HepG2 (cell line): ENCODE measurements around the gene SLC25A33. TPM values are rescaled to one million over a fixed set of nuclear protein-coding genes. Genes with fewer than 3 reads are reported as not detected.

Experiments used
- ATAC-seq: fragments of 200-7000 bp; cut with Tn5 transposase; 3 replicates; pipeline ENCODE4 v1.9.1; 2020; ENCODE audit warnings: mild to moderate bottlenecking, moderate library complexity
- BruUV-seq: library from RNA; stranded (reverse); fragments of 400-500 nt; replicated peaks from 2 replicates; lab custom pipeline; 2021; lab: Mats Ljungman, UMichigan
- CTCF ChIA-PET: fragments of 300-600 bp; formaldehyde crosslinking; extraction: SDS; loops from one replicate; lab custom pipeline; 2021; ENCODE audit warnings: low total read pairs, inconsistent platforms, low intra/inter-chr PET ratio; lab: Yijun Ruan, JAX
- POLR2A ChIA-PET: fragments of 350-600 bp; sonication (Branson Sonifier 250); formaldehyde crosslinking; loops from one replicate; lab custom pipeline; 2020; ENCODE audit warnings: antibody characterized with exemption, inconsistent platforms; lab: Yijun Ruan, JAX
- DNase-seq: peaks from one replicate; pipeline ENCODE4 v3.0.0-alpha.2; 2015; ENCODE audit warnings: low spot score
- FAIRE-seq: peaks from 3 replicates; lab custom pipeline; 2011; peaks lifted over from hg19 to GRCh38; lab: Jason Lieb, UNC
- H2AFZ ChIP-seq: one replicate; pipeline ENCODE4 v1.6.1; 2011; ENCODE audit warnings: low read length, inconsistent platforms
- H3K27ac ChIP-seq: fragments of 300-600 bp; 3 replicates; pipeline ENCODE4 v1.8.0; 2011; ENCODE audit warnings: mixed run types, mild to moderate bottlenecking, mixed read lengths, low read length, inconsistent platforms; ENCODE audit not compliant: insufficient read depth; ENCODE audit errors: extremely low read length
- H3K27me3 ChIP-seq, 2 experiments: fragments of 200-600 bp in 1 of 2; 2 replicates in 1 of 2; 3 replicates in 1 of 2; pipeline versions ENCODE4 v1.6.0 to v1.8.0; 2011; ENCODE audit warnings: low read length in 2 of 2, mild to moderate bottlenecking in 2 of 2, moderate library complexity in 2 of 2, inconsistent platforms in 1 of 2; ENCODE audit not compliant: insufficient read depth in 2 of 2, control insufficient read depth in 1 of 2
- H3K36me3 ChIP-seq, 2 experiments: fragments of 200-600 bp in 1 of 2; replicated peaks in 1 of 2; 2 replicates in 1 of 2; 3 replicates in 1 of 2; pipeline versions ENCODE4 v1.5.1 to v1.8.0; 2011; ENCODE audit warnings: low read length in 2 of 2, inconsistent platforms in 1 of 2; ENCODE audit not compliant: insufficient read depth in 2 of 2, control insufficient read depth in 1 of 2
- H3K4me1 ChIP-seq: 2 replicates; pipeline ENCODE4 v1.5.1; 2012; ENCODE audit warnings: low read length, inconsistent platforms; ENCODE audit not compliant: insufficient read depth
- H3K4me2 ChIP-seq: 2 replicates; pipeline ENCODE4 v1.6.0; 2011; ENCODE audit warnings: low read depth, low read length, inconsistent platforms
- H3K4me3 ChIP-seq, 3 experiments: fragments of 200-600 bp in 1 of 3; sonication (generic), shearing (Covaris generic) in 1 of 3; replicated peaks in 1 of 3; 2 replicates each; pipeline ENCODE4 v1.5.1; 2011 to 2016; ENCODE audit warnings: low read length in 3 of 3, inconsistent platforms in 2 of 3, low read depth in 2 of 3, mild to moderate bottlenecking in 2 of 3, control low read depth in 1 of 3, mixed read lengths in 1 of 3; ENCODE audit not compliant: insufficient read depth in 1 of 3
- H3K79me2 ChIP-seq: one replicate; pipeline ENCODE4 v1.6.1; 2011; ENCODE audit warnings: low read length, inconsistent platforms; ENCODE audit not compliant: insufficient read depth
- H3K9ac ChIP-seq: 2 replicates; pipeline ENCODE4 v1.6.0; 2011; ENCODE audit warnings: mild to moderate bottlenecking, low read depth, low read length, inconsistent platforms; ENCODE audit not compliant: insufficient read depth
- H3K9me3 ChIP-seq: 2 replicates; pipeline ENCODE4 v1.5.1; 2012; ENCODE audit warnings: mild to moderate bottlenecking, low read length
- H4K20me1 ChIP-seq: 2 replicates; pipeline ENCODE4 v1.6.0; 2011; ENCODE audit warnings: inconsistent platforms, mild to moderate bottlenecking, low read length, moderate library complexity; ENCODE audit not compliant: insufficient read depth
- ELF3 ChIP-seq: IDR thresholded peaks from 2 replicates; pipeline ENCODE4 v1.6.1; 2016; ENCODE audit warnings: missing genetic modification reagents, missing compliant biosample characterization
- HDAC2 ChIP-seq: sonication (generic); formaldehyde crosslinking; IDR thresholded peaks from 2 replicates; pipeline ENCODE4 v1.4.0; 2020; ENCODE audit warnings: missing genetic modification reagents
- KLF16 ChIP-seq, 2 experiments: sonication (generic) in 1 of 2; formaldehyde crosslinking in 1 of 2; IDR thresholded peaks; 2 replicates each; pipeline versions ENCODE4 v1.6.1 to v1.8.0; 2016 to 2023; ENCODE audit warnings: missing genetic modification reagents in 2 of 2, missing compliant biosample characterization in 1 of 2
- PRDM15 ChIP-seq: sonication (generic); formaldehyde crosslinking; IDR thresholded peaks from 2 replicates; pipeline ENCODE4 v1.4.0; 2020; ENCODE audit warnings: missing genetic modification reagents
- SALL1 ChIP-seq: sonication (generic); formaldehyde crosslinking; IDR thresholded peaks from 2 replicates; pipeline ENCODE4 v1.8.0; 2022; ENCODE audit warnings: mild to moderate bottlenecking, missing genetic modification reagents
- SOX6 ChIP-seq, 2 experiments: fragments of 450-650 bp in 1 of 2; sonication (generic) in 1 of 2; formaldehyde crosslinking in 1 of 2; IDR thresholded peaks; 2 replicates each; pipeline versions ENCODE4 v1.4.0 to v1.6.1; 2017 to 2020; ENCODE audit warnings: antibody characterized with exemption in 1 of 2, mild to moderate bottlenecking in 1 of 2, missing genetic modification reagents in 1 of 2
- ZFY ChIP-seq: sonication (generic); formaldehyde crosslinking; IDR thresholded peaks from 2 replicates; pipeline ENCODE4 v1.4.0; 2020; ENCODE audit warnings: missing genetic modification reagents
- ZNF143 ChIP-seq: sonication (generic); formaldehyde crosslinking; IDR thresholded peaks from 2 replicates; pipeline ENCODE4 v1.4.0; 2020; ENCODE audit warnings: missing genetic modification reagents
- ZNF18 ChIP-seq: sonication (generic); formaldehyde crosslinking; IDR thresholded peaks from 2 replicates; pipeline ENCODE4 v1.8.0; 2022; ENCODE audit warnings: mild to moderate bottlenecking, missing genetic modification reagents; ENCODE audit not compliant: insufficient replicate concordance
- WGBS: methylation state at CpG from one replicate; pipeline ENCODE4 v1.1.6; 2017; ENCODE audit warnings: low lambda C conversion rate; 5-methylcytosine and 5-hydroxymethylcytosine counted together
- in situ Hi-C: cut with HindIII; loops from 2 replicates; pipeline ENCODE4 v1.10.0; 2017; ENCODE audit warnings: low pct_unique_long_range_greater_than_20kb; ENCODE audit not compliant: extremely low pct_ligation_motif_present
- intact Hi-C: fragments of 100-400 bp; cut with micrococcal nuclease; formaldehyde crosslinking; loops from one replicate; pipeline ENCODE4 v1.10.0; 2022; ENCODE audit not compliant: unreplicated experiment
- polyA plus RNA-seq, 8 experiments: library from polyadenylated mRNA; depleted of rRNA in 3 of 8; stranded (reverse) in 7 of 8; unstranded in 1 of 8; fragments of >200 nt; fragmentation: Illumina TruSeq in 4 of 8; extraction: Trizol in 4 of 8; gene quantifications; 2 replicates each; pipeline versions ENCODE4 v1.2.1 to v1.2.3, GENCODE V29; 2011 to 2016; ENCODE audit warnings: low read depth in 4 of 8, missing spikeins in 1 of 8, mixed read lengths in 1 of 8; ENCODE audit not compliant: insufficient read depth in 1 of 8
- total RNA-seq, 5 experiments: library from RNA; depleted of rRNA; stranded (reverse); fragments of >200 nt; fragmentation: Illumina TruSeq; extraction: Trizol; gene quantifications; 2 replicates each; pipeline ENCODE4 v1.2.3, GENCODE V29; 2016; ENCODE audit warnings: low read depth in 1 of 5
- TF ChIP-seq, protein P1 (sequence below): IDR thresholded peaks from 2 replicates; pipeline ENCODE4 v1.4.0; 2020; ENCODE audit warnings: mild to moderate bottlenecking, missing genetic modification reagents
- TF ChIP-seq, protein P2 (sequence below): IDR thresholded peaks from 2 replicates; pipeline ENCODE4 v1.6.1; 2016; ENCODE audit warnings: mild to moderate bottlenecking

SLC25A33 gene
- total and polyA plus RNA-seq, 2 of the 13 experiments (the other 11 are each of a cell fraction or from before 2014, with no cell fraction given) = 15.4 to 50.3 TPM

GRCh38 chr1:9490605-9491339, 48.5 kb upstream of the SLC25A33 start:
- 13% methylated on average over 11 of the region's 20 CpGs for WGBS
- in situ Hi-C loops = no loop called here
- TF ChIP-seq SOX6 (IDR thresholded peaks at IDR 0.05) (no peak), SOX6 (CRISPR knock-in tag; IDR thresholded peaks at IDR 0.05) (no peak), SALL1 (peak; percentile 74), ELF3 (peak; percentile 73; the same call in 1 of the 2 replicates), PRDM15 (CRISPR knock-in tag) (0 out of 2 replicates have a peak, but pooled peaks have one; percentile 6), ZNF143 (CRISPR knock-in tag) (no peak), ZNF18 (CRISPR knock-in tag) (peak; percentile 13), KLF16 (CRISPR knock-in tag; IDR thresholded peaks at IDR 0.05) (0 out of 4 replicates have a peak, but pooled peaks of 1 of the 2 experiments have one; percentile 21), ZFY (peak; percentile 43; the same call in 1 of the 2 replicates), HDAC2 (CRISPR knock-in tag) (no peak)
- TF ChIP-seq, protein P1, sequence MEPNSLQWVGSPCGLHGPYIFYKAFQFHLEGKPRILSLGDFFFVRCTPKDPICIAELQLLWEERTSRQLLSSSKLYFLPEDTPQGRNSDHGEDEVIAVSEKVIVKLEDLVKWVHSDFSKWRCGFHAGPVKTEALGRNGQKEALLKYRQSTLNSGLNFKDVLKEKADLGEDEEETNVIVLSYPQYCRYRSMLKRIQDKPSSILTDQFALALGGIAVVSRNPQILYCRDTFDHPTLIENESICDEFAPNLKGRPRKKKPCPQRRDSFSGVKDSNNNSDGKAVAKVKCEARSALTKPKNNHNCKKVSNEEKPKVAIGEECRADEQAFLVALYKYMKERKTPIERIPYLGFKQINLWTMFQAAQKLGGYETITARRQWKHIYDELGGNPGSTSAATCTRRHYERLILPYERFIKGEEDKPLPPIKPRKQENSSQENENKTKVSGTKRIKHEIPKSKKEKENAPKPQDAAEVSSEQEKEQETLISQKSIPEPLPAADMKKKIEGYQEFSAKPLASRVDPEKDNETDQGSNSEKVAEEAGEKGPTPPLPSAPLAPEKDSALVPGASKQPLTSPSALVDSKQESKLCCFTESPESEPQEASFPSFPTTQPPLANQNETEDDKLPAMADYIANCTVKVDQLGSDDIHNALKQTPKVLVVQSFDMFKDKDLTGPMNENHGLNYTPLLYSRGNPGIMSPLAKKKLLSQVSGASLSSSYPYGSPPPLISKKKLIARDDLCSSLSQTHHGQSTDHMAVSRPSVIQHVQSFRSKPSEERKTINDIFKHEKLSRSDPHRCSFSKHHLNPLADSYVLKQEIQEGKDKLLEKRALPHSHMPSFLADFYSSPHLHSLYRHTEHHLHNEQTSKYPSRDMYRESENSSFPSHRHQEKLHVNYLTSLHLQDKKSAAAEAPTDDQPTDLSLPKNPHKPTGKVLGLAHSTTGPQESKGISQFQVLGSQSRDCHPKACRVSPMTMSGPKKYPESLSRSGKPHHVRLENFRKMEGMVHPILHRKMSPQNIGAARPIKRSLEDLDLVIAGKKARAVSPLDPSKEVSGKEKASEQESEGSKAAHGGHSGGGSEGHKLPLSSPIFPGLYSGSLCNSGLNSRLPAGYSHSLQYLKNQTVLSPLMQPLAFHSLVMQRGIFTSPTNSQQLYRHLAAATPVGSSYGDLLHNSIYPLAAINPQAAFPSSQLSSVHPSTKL (CRISPR knock-in tag) = peak; percentile 17
- TF ChIP-seq, protein P2, sequence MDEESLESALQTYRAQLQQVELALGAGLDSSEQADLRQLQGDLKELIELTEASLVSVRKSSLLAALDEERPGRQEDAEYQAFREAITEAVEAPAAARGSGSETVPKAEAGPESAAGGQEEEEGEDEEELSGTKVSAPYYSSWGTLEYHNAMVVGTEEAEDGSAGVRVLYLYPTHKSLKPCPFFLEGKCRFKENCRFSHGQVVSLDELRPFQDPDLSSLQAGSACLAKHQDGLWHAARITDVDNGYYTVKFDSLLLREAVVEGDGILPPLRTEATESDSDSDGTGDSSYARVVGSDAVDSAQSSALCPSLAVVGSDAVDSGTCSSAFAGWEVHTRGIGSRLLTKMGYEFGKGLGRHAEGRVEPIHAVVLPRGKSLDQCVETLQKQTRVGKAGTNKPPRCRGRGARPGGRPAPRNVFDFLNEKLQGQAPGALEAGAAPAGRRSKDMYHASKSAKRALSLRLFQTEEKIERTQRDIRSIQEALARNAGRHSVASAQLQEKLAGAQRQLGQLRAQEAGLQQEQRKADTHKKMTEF (CRISPR knock-in tag) = peak; percentile 42; the same call in 1 of the 2 replicates

More at GRCh38 chr1:9490605-9491339, 48.5 kb upstream of the SLC25A33 start:
- no peak overlapping the region for H3K9ac ChIP-seq
- H3K27ac ChIP-seq = no peak overlapping the region
- ATAC-seq (peak; percentile 86), DNase-seq (peak; percentile 61), FAIRE-seq (peak; percentile 85)
- ChIA-PET POLR2A (interaction anchor here (0.6 to 2.0 kb wide), 7 partner anchors 201 to 349 kb away, joined by 3 to 7 read pairs (median 3); no protein-coding TSS in a partner anchor), CTCF (interaction anchor here (2.9 to 3.3 kb wide), 2 partner anchors 202 to 224 kb away, joined by 17 to 42 read pairs; no protein-coding TSS in a partner anchor)
- intact Hi-C loops = loop anchor here (1.0 kb wide), 2 partner anchors 201 to 223 kb away; no protein-coding TSS in a partner anchor
- no peaks in the 10 kb centered on the region for H3K9me3 ChIP-seq
- H2AFZ ChIP-seq = no peak overlapping the region
- H4K20me1 ChIP-seq = no peaks in the 10 kb centered on the region
- BruUV-seq = no TSS peak
- no peaks in the 10 kb centered on the region for H3K79me2 ChIP-seq
- peaks cover 18% of the 10 kb centered on the region for H3K4me1 ChIP-seq
- H3K4me3 ChIP-seq = peak overlapping the region in 1 of 3 experiments; percentile 48; a peak in 1 of 6 replicates
- H3K27me3 ChIP-seq = peaks cover 0 to 11% of the 10 kb centered on the region in 2 experiments; a peak in 1 of 5 replicates
- H3K36me3 ChIP-seq = no peaks in the 10 kb centered on the region
- peak overlapping the region; percentile 66 for H3K4me2 ChIP-seq
